HL-60 (cell line): Measurements from ENCODE around the gene JAK1.

Experiments used
- DNase-seq, 2 experiments: peaks; one replicate each; pipeline ENCODE4 v3.0.0-alpha.2; 2010 to 2020; ENCODE audit warnings: low read depth in 1 of 2, low spot score in 1 of 2
- H3K27ac ChIP-seq: fragments of 250-450 bp; sonication (Bioruptor Pico); replicated peaks from 2 replicates; pipeline ENCODE4 v1.5.1; 2020; ENCODE audit warnings: mild to moderate bottlenecking, moderate library complexity
- H3K27me3 ChIP-seq: fragments of 250-450 bp; sonication (Bioruptor Pico); 2 replicates; pipeline ENCODE4 v1.5.1; 2021; ENCODE audit warnings: mild to moderate bottlenecking, moderate library complexity; ENCODE audit not compliant: insufficient read depth, poor library complexity, severe bottlenecking
- H3K4me3 ChIP-seq: replicated peaks from 2 replicates; pipeline ENCODE4 v1.5.1; 2011; ENCODE audit warnings: mild to moderate bottlenecking, control low read depth, low read length; ENCODE audit not compliant: insufficient read depth
- CTCF ChIP-seq: IDR thresholded peaks from one replicate; pipeline ENCODE4 v1.5.1; 2011; ENCODE audit warnings: low read length, control low read depth, inconsistent platforms; ENCODE audit not compliant: insufficient read depth
- GABPA ChIP-seq: IDR thresholded peaks from 2 replicates; pipeline ENCODE4 v1.6.1; 2012; ENCODE audit warnings: low read depth
- POLR2AphosphoS5 ChIP-seq: IDR thresholded peaks from 2 replicates; pipeline ENCODE4 v1.6.1; 2012; ENCODE audit warnings: low read depth
- REST ChIP-seq: IDR thresholded peaks from 2 replicates; pipeline ENCODE4 v1.6.1; 2012; ENCODE audit warnings: low read depth; ENCODE audit not compliant: insufficient replicate concordance
- SPI1 ChIP-seq: IDR thresholded peaks from 2 replicates; pipeline ENCODE4 v1.6.1; 2012; ENCODE audit warnings: low read depth, mild to moderate bottlenecking, borderline replicate concordance

JAK1 gene

GRCh38 chr1:64944913-64945312 lies 21.4 kb downstream of the JAK1 start:
- no peak overlapping the region for H3K27ac ChIP-seq
- no peak for TF ChIP-seq POLR2AphosphoS5
- TF ChIP-seq CTCF: no peak
- no peak for TF ChIP-seq GABPA
- no peak for TF ChIP-seq REST
- TF ChIP-seq SPI1: no peak
- no peak overlapping the region for H3K4me3 ChIP-seq
- no peak for DNase-seq
- H3K27me3 ChIP-seq: no peaks in the 10 kb centered on the region

GRCh38 chr1:64942675-64943074 lies 23.7 kb downstream of the JAK1 start:
- no peaks in the 10 kb centered on the region for H3K27me3 ChIP-seq
- TF ChIP-seq CTCF (no peak), POLR2AphosphoS5 (no peak), REST (no peak), SPI1 (no peak), GABPA (no peak)
- H3K27ac ChIP-seq: no peak overlapping the region
- DNase-seq: no peak
- no peak overlapping the region for H3K4me3 ChIP-seq

- H3K27me3 ChIP-seq: no peaks in the 10 kb centered on the region
- no peak overlapping the region for H3K27ac ChIP-seq
- DNase-seq: no peak
- no peak overlapping the region for H3K4me3 ChIP-seq
- TF ChIP-seq SPI1 (no peak), REST (no peak), POLR2AphosphoS5 (no peak), GABPA (no peak), CTCF (no peak)
These were observed 24.2 kb downstream of the JAK1 start for GRCh38 chr1:64942118-64942517.
